ENCODE measurements around the gene CATSPERZ.

The CATSPERZ gene

GRCh38 chr11:64299847-64300648 lies at the start of gene CATSPERZ:
Gene CATSPERZ, plus strand, starts transcription at chr11:64300358. Its CDS starts 53 bp downstream, at chr11:64300411.
- no peak for DNase-seq

- DNase-seq, result no peak
Measured at GRCh38 chr11:64250415-64251015, 49.6 kb upstream of the CATSPERZ start.

- DNase-seq, result no peak
Measured at GRCh38 chr11:64251016-64251752, 49.0 kb upstream of the CATSPERZ start, which contains the start of gene PLCB3. Gene PLCB3, plus strand, starts transcription at chr11:64251530. Its CDS starts 120 bp downstream, at chr11:64251650.

GRCh38 chr11:64251753-64252002 lies 48.5 kb upstream of the CATSPERZ start:
- no peak for DNase-seq

- no peak for DNase-seq
Measured at GRCh38 chr11:64252003-64252872, 47.9 kb upstream of the CATSPERZ start.

GRCh38 chr11:64253043-64253442 lies 47.1 kb upstream of the CATSPERZ start:
- DNase-seq, result no peak

GRCh38 chr11:64253481-64253880 lies 46.7 kb upstream of the CATSPERZ start:
- no peak for DNase-seq

GRCh38 chr11:64254326-64254725 lies 45.8 kb upstream of the CATSPERZ start:
- DNase-seq, result no peak

- no peak for DNase-seq
Measured at GRCh38 chr11:64255135-64256128, 44.7 kb upstream of the CATSPERZ start.

- no peak for DNase-seq
Measured at GRCh38 chr11:64256300-64256699, 43.9 kb upstream of the CATSPERZ start.

- DNase-seq, result no peak
Measured at GRCh38 chr11:64258356-64258755, 41.8 kb upstream of the CATSPERZ start.

- no peak for DNase-seq
Measured at GRCh38 chr11:64258946-64259532, 41.1 kb upstream of the CATSPERZ start.

- DNase-seq, result no peak
Measured at GRCh38 chr11:64259533-64260067, 40.6 kb upstream of the CATSPERZ start.

- no peak for DNase-seq
Measured at GRCh38 chr11:64260147-64260708, 39.9 kb upstream of the CATSPERZ start.

GRCh38 chr11:64261556-64262080 lies 38.5 kb upstream of the CATSPERZ start:
- DNase-seq, result no peak

- no peak for DNase-seq
Measured at GRCh38 chr11:64262271-64263002, 37.7 kb upstream of the CATSPERZ start.

GRCh38 chr11:64263021-64263946 lies 36.9 kb upstream of the CATSPERZ start:
- DNase-seq, result no peak

- no peak for DNase-seq
Measured at GRCh38 chr11:64263947-64264317, 36.2 kb upstream of the CATSPERZ start.
